Endothelial cell of umbilical vein (primary cell): ENCODE results near the gene AKR7A2. TPM values are rescaled to one million over a fixed set of nuclear protein-coding genes. Genes with fewer than 3 reads are reported as not detected.

Experiments
- BruUV-seq: library from RNA; stranded (reverse); fragments of 400-500 nt; replicated peaks from 2 replicates; lab custom pipeline; 2021; lab: Mats Ljungman, UMichigan
- CTCF ChIA-PET: fragments of 300-600, 350-600 bp; sonication (Branson Sonifier 250); formaldehyde crosslinking; loops from one replicate; lab custom pipeline; 2021; ENCODE audit warnings: antibody characterized with exemption, inconsistent platforms; lab: Charles Lee
- POLR2A ChIA-PET: fragments of 300-600, 350-600 bp; sonication (Branson Sonifier 250); formaldehyde crosslinking; loops from one replicate; lab custom pipeline; 2021; ENCODE audit warnings: antibody characterized with exemption, inconsistent platforms; lab: Charles Lee
- DNase-seq: peaks from one replicate; pipeline ENCODE4 v3.0.0-alpha.2; 2011; ENCODE audit warnings: low read depth, low spot score
- FAIRE-seq: peaks from 2 replicates; lab custom pipeline; 2011; peaks lifted over from hg19 to GRCh38; lab: Jason Lieb, UNC
- H2AFZ ChIP-seq: 2 replicates; pipeline ENCODE4 v1.6.0; 2012; ENCODE audit warnings: low read depth, low read length, control low read depth, inconsistent platforms
- H3K27ac ChIP-seq: 2 replicates; pipeline ENCODE4 v1.5.1; 2011; ENCODE audit warnings: low read depth, mild to moderate bottlenecking, control low read depth, low read length, moderate library complexity; ENCODE audit not compliant: insufficient read depth
- H3K27me3 ChIP-seq, 2 experiments: 2 replicates each; pipeline versions ENCODE4 v1.6.0 to v1.6.1; 2011; ENCODE audit warnings: low read length in 2 of 2, mixed read lengths in 1 of 2; ENCODE audit not compliant: control insufficient read depth in 2 of 2, insufficient read depth in 2 of 2
- H3K36me3 ChIP-seq, 2 experiments: 2 replicates in 1 of 2; 3 replicates in 1 of 2; pipeline ENCODE4 v1.5.1; 2011; ENCODE audit warnings: low read length in 2 of 2, mild to moderate bottlenecking in 1 of 2, moderate library complexity in 1 of 2; ENCODE audit not compliant: control insufficient read depth in 2 of 2, insufficient read depth in 2 of 2; ENCODE audit errors: extremely low read depth in 1 of 2
- H3K4me1 ChIP-seq: 3 replicates; pipeline ENCODE4 v1.5.1; 2011; ENCODE audit warnings: mild to moderate bottlenecking, low read length; ENCODE audit not compliant: control insufficient read depth, insufficient read depth; ENCODE audit errors: extremely low read depth
- H3K4me2 ChIP-seq: 2 replicates; pipeline ENCODE4 v1.6.1; 2011; ENCODE audit warnings: low read length, control low read depth, mixed read lengths; ENCODE audit not compliant: insufficient read depth
- H3K4me3 ChIP-seq, 3 experiments: fragments of 200-600 bp in 1 of 3; sonication (generic), shearing (Covaris generic) in 1 of 3; replicated peaks in 1 of 3; 2 replicates each; pipeline ENCODE4 v1.5.1; 2011 to 2016; ENCODE audit warnings: control low read depth in 3 of 3, low read length in 3 of 3, mild to moderate bottlenecking in 2 of 3, inconsistent platforms in 1 of 3, low read depth in 1 of 3, moderate library complexity in 1 of 3; ENCODE audit not compliant: insufficient read depth in 1 of 3
- H3K79me2 ChIP-seq: 2 replicates; pipeline ENCODE4 v1.6.0; 2012; ENCODE audit warnings: low read length, inconsistent platforms; ENCODE audit not compliant: control insufficient read depth, insufficient read depth
- H3K9ac ChIP-seq: replicated peaks from 2 replicates; pipeline ENCODE3; 2011; ENCODE audit warnings: low read length, control low read depth; ENCODE audit not compliant: insufficient read depth; ENCODE audit errors: extremely low read depth
- H3K9me1 ChIP-seq: replicated peaks from 3 replicates; pipeline ENCODE4 v1.6.0; 2011; ENCODE audit warnings: mild to moderate bottlenecking, low read length; ENCODE audit not compliant: control insufficient read depth, insufficient read depth; ENCODE audit errors: extremely low read depth
- H3K9me3 ChIP-seq: replicated peaks from 2 replicates; pipeline ENCODE4 v1.5.1; 2012; ENCODE audit warnings: low read length, inconsistent platforms; ENCODE audit not compliant: control insufficient read depth, insufficient read depth
- H4K20me1 ChIP-seq: replicated peaks from 2 replicates; pipeline ENCODE3; 2011; ENCODE audit warnings: mild to moderate bottlenecking, low read length; ENCODE audit not compliant: control insufficient read depth, insufficient read depth; ENCODE audit errors: extremely low read depth
- EZH2 ChIP-seq: IDR thresholded peaks from 2 replicates; pipeline ENCODE4 v1.6.1; 2012; ENCODE audit warnings: borderline replicate concordance, low read depth, mild to moderate bottlenecking, moderate library complexity, low read length, inconsistent platforms; ENCODE audit not compliant: severe bottlenecking
- FOS ChIP-seq: IDR thresholded peaks from 2 replicates; pipeline ENCODE4 v1.6.1; 2011; ENCODE audit warnings: mild to moderate bottlenecking, low read length, moderate library complexity, borderline replicate concordance; ENCODE audit not compliant: insufficient read depth
- GATA2 ChIP-seq: IDR thresholded peaks from 2 replicates; pipeline ENCODE4 v1.7.0; 2011; ENCODE audit warnings: low read depth, mild to moderate bottlenecking, moderate library complexity, mixed read lengths, low read length; ENCODE audit not compliant: insufficient read length, insufficient read depth
- JUN ChIP-seq: IDR thresholded peaks from 2 replicates; pipeline ENCODE4 v1.6.1; 2011; ENCODE audit warnings: borderline replicate concordance, low read depth; ENCODE audit not compliant: insufficient read length, insufficient read depth
- MAX ChIP-seq: IDR thresholded peaks from 2 replicates; pipeline ENCODE4 v1.6.1; 2011; ENCODE audit not compliant: insufficient read depth, insufficient read length
- MYC ChIP-seq: IDR thresholded peaks from one replicate; pipeline ENCODE4 v1.6.1; 2011; ENCODE audit warnings: mild to moderate bottlenecking, low read depth, low read length
- POLR2A ChIP-seq: IDR thresholded peaks from 2 replicates; pipeline ENCODE4 v1.6.1; 2012; ENCODE audit warnings: low read depth, mild to moderate bottlenecking, control low read depth, low read length
- POLR2AphosphoS5 ChIP-seq: IDR thresholded peaks from 2 replicates; pipeline ENCODE4 v1.6.1; 2012; ENCODE audit warnings: low read depth, mild to moderate bottlenecking, control low read depth, low read length, moderate library complexity; ENCODE audit not compliant: insufficient read depth
- dilution Hi-C: fragments of 300-500 bp; cut with MboI; formaldehyde crosslinking; loops from one replicate; pipeline ENCODE4 v1.15.0; 2019; ENCODE audit warnings: low sequenced_read_pairs; ENCODE audit not compliant: extremely low pct_ligation_motif_present
- intact Hi-C: fragments of 100-400 bp; cut with micrococcal nuclease; formaldehyde crosslinking; loops from one replicate; pipeline ENCODE4 v1.10.0; 2022
- polyA plus RNA-seq, 4 experiments: library from polyadenylated mRNA; depleted of rRNA in 3 of 4; stranded (reverse) in 3 of 4; unstranded in 1 of 4; fragments of >200 nt; gene quantifications; 2 replicates each; pipeline versions ENCODE4 v1.2.1 to v1.2.3, GENCODE V29; 2011 to 2012; ENCODE audit warnings: missing spikeins in 1 of 4
- total RNA-seq: library from RNA; stranded (reverse); gene quantifications from 2 replicates; pipeline ENCODE4 v1.2.3, GENCODE V29; 2021
- TF ChIP-seq, protein P1 (sequence below), 2 donors: IDR thresholded peaks; 1 replicate in 1 of 2; 2 replicates in 1 of 2; pipeline ENCODE4 v1.5.1; 2011; ENCODE audit warnings: low read length in 2 of 2, mild to moderate bottlenecking in 2 of 2, moderate library complexity in 2 of 2, control low read depth in 1 of 2, inconsistent platforms in 1 of 2, low read depth in 1 of 2; ENCODE audit not compliant: insufficient read depth in 1 of 2; ENCODE audit errors: extremely low read depth in 1 of 2

AKR7A2 gene
- total and polyA plus RNA-seq, 2 donors (not counting 3 experiments of a cell fraction or from before 2014, with no cell fraction given), result 48.0 to 70.7 TPM

GRCh38 chr1:19345391-19345790, 33.4 kb upstream of the AKR7A2 start:
- TF ChIP-seq GATA2, result no peak
- TF ChIP-seq FOS, result no peak
- TF ChIP-seq POLR2AphosphoS5, result no peak
- no peak for TF ChIP-seq EZH2
- no peak for TF ChIP-seq JUN
- TF ChIP-seq MYC, result no peak
- TF ChIP-seq, protein P1, sequence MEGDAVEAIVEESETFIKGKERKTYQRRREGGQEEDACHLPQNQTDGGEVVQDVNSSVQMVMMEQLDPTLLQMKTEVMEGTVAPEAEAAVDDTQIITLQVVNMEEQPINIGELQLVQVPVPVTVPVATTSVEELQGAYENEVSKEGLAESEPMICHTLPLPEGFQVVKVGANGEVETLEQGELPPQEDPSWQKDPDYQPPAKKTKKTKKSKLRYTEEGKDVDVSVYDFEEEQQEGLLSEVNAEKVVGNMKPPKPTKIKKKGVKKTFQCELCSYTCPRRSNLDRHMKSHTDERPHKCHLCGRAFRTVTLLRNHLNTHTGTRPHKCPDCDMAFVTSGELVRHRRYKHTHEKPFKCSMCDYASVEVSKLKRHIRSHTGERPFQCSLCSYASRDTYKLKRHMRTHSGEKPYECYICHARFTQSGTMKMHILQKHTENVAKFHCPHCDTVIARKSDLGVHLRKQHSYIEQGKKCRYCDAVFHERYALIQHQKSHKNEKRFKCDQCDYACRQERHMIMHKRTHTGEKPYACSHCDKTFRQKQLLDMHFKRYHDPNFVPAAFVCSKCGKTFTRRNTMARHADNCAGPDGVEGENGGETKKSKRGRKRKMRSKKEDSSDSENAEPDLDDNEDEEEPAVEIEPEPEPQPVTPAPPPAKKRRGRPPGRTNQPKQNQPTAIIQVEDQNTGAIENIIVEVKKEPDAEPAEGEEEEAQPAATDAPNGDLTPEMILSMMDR (IDR thresholded peaks at IDR 0.05; ENCODE audit: extremely low read depth in 1 of 2, insufficient read depth in 1 of 2, low read depth in 1 of 2, low read length in 2 of 2), result no peak
- no peak for TF ChIP-seq MAX
- no peak for TF ChIP-seq POLR2A
- BruUV-seq, result no TSS peak
- CTCF ChIA-PET, result interaction anchor here (0.7 to 10.6 kb wide), 7 partner anchors 8 to 317 kb away, joined by 3 to 99 read pairs (median 3); no protein-coding TSS in a partner anchor
- DNase-seq (no peak), FAIRE-seq (no peak)
- no peaks in the 10 kb centered on the region for H3K27me3 ChIP-seq
- H3K4me2 ChIP-seq, result no peak overlapping the region
- no peaks in the 10 kb centered on the region for H3K79me2 ChIP-seq
- POLR2A ChIA-PET, result no interaction called here
- H3K4me1 ChIP-seq, result no peaks in the 10 kb centered on the region
- peaks cover 0 to 47% of the 10 kb centered on the region in 2 experiments for H3K36me3 ChIP-seq
- H3K9ac ChIP-seq, result no peak overlapping the region
- no peak overlapping the region for H3K27ac ChIP-seq
- no peaks in the 10 kb centered on the region for H3K9me1 ChIP-seq
- no peaks in the 10 kb centered on the region for H4K20me1 ChIP-seq
- intact Hi-C loops, result no loop called here
- H3K9me3 ChIP-seq, result no peaks in the 10 kb centered on the region
- no peak overlapping the region for H2AFZ ChIP-seq
- no peak overlapping the region for H3K4me3 ChIP-seq
- dilution Hi-C loops, result no loop called here
